HL-60/S4 (cell line): ENCODE results near the gene AADACL4.

Source experiments
- in situ Hi-C: fragments of 300-500 bp; cut with MboI; formaldehyde crosslinking; loops from 2 replicates; pipeline ENCODE4 v1.14.3; 2022; ENCODE audit warnings: low sequenced_read_pairs

Gene AADACL4

GRCh38 chr1:12610941-12611340, 32.9 kb upstream of the AADACL4 start:
- in situ Hi-C loops: loop anchor here (10.0 kb wide), 1 partner anchor 396 kb away; no protein-coding TSS in a partner anchor

DNA sequence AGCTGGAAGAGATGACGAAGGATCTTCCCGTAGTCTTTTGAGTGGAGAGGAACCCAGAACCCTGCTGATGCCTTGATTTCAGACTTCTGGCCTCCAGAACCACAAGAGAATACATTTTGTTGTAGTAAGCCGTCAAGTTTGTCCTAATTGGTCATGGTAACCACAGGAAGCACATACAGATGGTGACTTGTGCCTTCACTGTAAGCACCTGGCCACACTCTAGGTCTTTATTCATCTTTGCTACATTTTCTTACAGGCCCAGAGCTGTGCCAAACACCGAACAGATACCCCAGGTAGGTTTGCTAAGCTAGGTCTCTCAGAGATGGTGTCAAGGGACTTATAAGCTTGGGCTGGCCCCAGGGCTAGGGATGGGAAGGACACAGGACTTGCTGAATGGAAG, 30.7 kb upstream of the AADACL4 start:
- in situ Hi-C loops: loop anchor here (10.0 kb wide), 1 partner anchor 398 kb away; no protein-coding TSS in a partner anchor

GRCh38 chr1:12614402-12615158, 29.3 kb upstream of the AADACL4 start:
- in situ Hi-C loops: loop anchor here (10.0 kb wide), 1 partner anchor 400 kb away; no protein-coding TSS in a partner anchor

DNA sequence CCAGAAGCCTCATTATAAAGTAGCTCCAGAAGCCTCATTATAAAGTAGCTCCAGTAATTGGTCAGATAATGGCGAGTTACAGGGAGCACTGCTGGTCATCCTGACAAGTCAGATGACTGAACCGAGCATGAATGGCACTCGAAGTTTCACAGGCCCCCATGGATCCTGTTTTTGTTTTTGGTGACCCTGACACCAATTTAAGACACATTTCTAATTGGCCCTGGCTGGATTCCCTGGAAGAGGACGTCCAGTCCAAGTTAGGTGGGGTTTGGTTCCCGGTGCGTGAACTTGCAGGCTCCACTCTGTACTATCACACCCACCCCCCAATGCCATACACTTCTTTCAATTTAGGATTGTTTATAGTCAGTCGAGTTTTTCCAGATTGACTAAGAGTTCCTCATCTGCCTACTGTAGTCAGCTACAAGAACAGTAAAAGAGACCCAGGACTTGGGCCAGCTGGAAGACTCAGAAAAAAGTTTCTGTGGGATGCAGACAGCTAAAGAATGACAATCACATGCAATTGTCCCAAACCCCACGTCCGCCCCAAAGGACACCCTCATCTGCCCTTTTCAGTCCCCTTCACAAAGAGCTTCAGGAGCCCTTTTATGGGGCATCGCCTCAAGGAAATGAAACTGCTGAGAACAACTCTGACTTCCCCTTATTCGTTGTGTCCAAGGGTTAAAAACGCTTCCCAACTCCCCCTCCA, 28.6 kb upstream of the AADACL4 start:
- in situ Hi-C loops: loop anchor here (10.0 kb wide), 1 partner anchor 401 kb away; no protein-coding TSS in a partner anchor

- in situ Hi-C loops: loop anchor here (10.0 kb wide), 1 partner anchor 401 kb away; no protein-coding TSS in a partner anchor
Measured at GRCh38 chr1:12615865-12616708, 27.8 kb upstream of the AADACL4 start.

- in situ Hi-C loops: loop anchor here (10.0 kb wide), 1 partner anchor 402 kb away; no protein-coding TSS in a partner anchor
Measured at GRCh38 chr1:12616709-12617373, 27.0 kb upstream of the AADACL4 start.

GRCh38 chr1:12617511-12617900, 26.4 kb upstream of the AADACL4 start:
- in situ Hi-C loops: loop anchor here (10.0 kb wide), 1 partner anchor 403 kb away; no protein-coding TSS in a partner anchor

- in situ Hi-C loops: loop anchor here (10.0 kb wide), 1 partner anchor 403 kb away; no protein-coding TSS in a partner anchor
Measured at GRCh38 chr1:12617901-12618660, 25.8 kb upstream of the AADACL4 start, which contains the start of gene DHRS3. Gene DHRS3, minus strand, starts transcription at chr1:12618210. Its CDS starts 862 bp downstream, at chr1:12617348.

- in situ Hi-C loops: loop anchor here (10.0 kb wide), 1 partner anchor 404 kb away; no protein-coding TSS in a partner anchor
Measured at GRCh38 chr1:12618661-12618964, 25.3 kb upstream of the AADACL4 start.

GRCh38 chr1:12618965-12619791, 24.7 kb upstream of the AADACL4 start:
- in situ Hi-C loops: loop anchor here (10.0 kb wide), 1 partner anchor 404 kb away; no protein-coding TSS in a partner anchor

GRCh38 chr1:12619792-12620487, 23.9 kb upstream of the AADACL4 start:
- in situ Hi-C loops: loop anchor here (10.0 kb wide), 1 partner anchor 405 kb away; no protein-coding TSS in a partner anchor

DNA sequence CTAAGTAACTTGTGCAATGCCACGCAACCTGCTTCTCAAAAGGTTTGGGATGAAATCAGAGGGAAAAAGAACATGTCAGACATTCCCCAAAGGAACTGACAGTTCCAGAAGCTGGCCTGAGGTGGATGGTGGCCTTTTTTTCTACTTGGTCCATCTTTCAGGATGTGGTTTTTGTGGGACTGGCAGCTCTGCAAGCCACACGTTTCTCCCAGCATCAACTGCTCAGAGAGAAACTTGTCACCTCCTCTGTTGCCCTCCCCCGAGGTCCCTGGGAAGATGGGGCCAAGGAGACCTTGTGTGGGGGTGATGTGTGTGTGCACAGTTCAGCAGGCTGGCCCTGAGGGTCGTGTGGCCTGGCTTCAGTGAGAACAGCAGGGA, 23.4 kb upstream of the AADACL4 start:
- in situ Hi-C loops: no loop called here

DNA sequence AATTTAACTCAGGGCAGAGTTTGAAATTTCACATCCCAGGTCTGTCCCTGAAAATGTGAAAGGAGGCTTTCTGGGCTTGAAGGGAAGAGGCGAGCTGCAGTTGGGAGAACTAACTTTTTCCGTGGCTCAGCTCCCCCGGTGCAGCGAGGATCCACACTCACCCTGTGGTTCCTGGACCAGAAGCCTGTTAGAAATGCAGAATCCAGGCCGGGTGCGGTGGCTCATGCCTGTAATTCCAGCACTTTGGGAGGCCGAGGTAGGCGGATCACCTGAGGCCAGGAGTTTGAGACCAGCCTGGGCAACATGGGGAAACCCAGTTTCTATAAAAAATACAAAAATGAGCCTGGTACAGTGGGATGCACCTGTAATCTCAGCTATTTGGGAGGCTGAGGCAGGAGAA, 23.0 kb upstream of the AADACL4 start:
- in situ Hi-C loops: no loop called here

DNA sequence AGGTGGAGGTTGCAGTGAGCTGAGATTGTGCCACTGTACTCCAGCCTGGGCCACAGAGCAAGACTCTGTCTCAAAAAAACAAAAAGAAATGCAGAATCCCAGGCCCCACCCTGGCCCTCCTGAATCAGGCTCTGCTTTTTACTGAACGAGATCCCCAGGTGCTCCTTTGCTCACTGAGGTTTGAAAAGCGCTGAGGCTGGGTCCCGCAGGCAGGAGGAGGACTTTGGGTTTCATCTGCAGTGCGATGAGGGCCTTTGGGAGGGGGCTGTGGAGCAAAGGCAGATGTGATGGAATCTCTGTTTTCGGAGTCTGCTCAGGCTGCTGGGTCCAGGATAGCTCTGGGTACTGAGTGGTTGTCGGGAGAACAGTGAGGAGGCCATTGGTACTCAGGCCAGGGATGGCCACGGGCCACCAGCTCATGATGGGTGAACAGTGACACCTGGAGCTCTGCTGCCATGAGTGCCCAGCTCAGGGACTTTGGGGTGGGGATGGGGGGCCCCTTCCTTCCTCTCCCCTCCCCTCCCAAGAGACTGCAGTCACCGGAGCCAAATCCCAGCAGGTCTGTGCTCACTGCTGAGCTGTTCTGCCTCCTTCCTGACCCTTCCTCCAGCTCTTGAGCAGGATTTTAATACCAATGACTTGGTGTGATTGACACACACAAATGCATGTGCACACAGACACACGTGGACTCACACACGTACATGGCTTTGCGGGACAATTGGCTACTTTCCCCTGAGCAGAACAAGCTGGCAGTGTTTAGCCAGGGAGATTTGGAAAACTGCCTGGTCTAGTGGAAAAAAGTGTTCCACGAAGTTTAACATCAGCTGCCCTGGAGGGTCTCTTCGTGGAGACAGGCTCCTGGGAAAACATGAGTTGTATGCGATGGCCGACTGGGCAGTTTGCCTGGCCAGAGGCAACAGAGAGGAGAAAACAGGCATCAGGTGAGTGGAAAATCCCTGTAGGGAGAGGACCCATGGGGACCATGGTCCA, 22.2 kb upstream of the AADACL4 start:
- in situ Hi-C loops: no loop called here

DNA sequence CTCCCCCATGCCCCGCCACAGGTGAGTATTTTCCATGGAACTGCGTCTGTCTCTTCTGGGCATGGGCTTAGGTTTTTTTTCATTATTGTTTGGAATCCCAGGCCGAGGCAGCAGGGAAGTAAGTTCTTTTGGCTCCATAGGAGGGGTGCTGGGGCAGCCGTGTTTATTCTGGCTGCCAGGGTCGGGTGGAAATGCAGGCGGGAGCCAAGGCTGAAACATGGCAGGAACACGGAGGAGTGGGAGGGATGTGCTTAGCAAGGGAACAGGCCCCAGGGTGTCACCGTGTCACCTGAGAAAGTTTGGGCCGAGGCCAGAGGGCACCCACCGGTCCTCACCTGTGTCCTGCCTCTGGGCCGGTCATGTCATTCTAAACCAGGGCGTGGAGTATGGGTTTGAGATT, 21.4 kb upstream of the AADACL4 start:
- in situ Hi-C loops: no loop called here

GRCh38 chr1:12625276-12625675, 18.6 kb upstream of the AADACL4 start:
- in situ Hi-C loops: loop anchor here (25.0 kb wide), 2 partner anchors 313 to 513 kb away; no protein-coding TSS in a partner anchor

DNA sequence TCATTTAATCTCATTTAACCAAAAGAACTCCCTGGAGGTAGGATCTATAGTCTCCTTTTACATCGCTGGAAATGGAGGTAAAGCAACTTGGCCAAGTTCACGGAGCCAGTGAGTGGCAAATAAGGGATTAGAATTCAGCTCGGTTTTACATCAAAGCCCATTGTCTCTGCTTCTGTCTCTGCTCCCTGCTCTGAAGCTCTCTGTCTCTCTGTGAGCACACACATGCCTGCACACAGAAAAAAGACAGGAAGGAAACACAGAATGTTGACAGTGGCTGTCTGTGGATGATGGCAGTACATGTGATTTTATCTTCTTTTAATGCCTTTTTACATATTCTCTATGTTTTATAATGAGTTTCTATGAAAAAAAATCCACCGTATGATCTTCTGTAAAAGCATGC, 17.0 kb upstream of the AADACL4 start:
- in situ Hi-C loops: loop anchor here (25.0 kb wide), 2 partner anchors 315 to 515 kb away; no protein-coding TSS in a partner anchor
